Activated CD4-positive, alpha-beta T cell treated with anti-CD3 and anti-CD28 coated beads, Interleukin-2, amount 50 U/mL, for 16 hours (primary cell): Measurements from ENCODE around the gene METTL13.

Experiments used
- DNase-seq: peaks from one replicate; pipeline ENCODE4 v3.0.0-alpha.2; 2020

The METTL13 gene

DNA sequence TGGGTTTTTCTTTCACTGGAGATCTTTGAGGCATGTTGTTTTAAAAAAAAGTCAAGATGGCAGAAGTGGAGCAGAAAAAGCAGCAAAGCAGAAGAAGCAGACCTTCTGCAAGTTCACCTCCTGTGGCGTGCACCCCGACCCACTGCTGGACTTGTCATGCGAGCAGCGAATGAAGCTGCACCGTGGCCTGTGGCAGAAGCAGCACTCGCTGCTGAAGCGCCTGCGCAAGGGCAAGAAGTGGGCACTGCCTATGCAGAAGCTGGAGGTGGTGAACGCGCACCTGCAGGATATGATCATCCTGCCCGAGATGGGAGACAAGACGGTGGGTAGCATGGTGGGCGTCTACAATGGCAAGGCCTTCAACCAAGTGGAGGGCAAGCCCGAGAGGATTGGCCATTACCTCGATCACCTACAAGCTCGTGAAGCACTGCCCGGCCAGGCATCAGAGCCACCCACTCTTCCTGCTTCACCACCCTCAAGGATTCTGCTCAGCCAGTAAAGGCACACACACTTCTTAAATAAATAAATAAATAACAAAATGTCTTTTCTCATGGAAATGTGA is 22.1 kb downstream of the METTL13 start:
- no peak for DNase-seq

DNA sequence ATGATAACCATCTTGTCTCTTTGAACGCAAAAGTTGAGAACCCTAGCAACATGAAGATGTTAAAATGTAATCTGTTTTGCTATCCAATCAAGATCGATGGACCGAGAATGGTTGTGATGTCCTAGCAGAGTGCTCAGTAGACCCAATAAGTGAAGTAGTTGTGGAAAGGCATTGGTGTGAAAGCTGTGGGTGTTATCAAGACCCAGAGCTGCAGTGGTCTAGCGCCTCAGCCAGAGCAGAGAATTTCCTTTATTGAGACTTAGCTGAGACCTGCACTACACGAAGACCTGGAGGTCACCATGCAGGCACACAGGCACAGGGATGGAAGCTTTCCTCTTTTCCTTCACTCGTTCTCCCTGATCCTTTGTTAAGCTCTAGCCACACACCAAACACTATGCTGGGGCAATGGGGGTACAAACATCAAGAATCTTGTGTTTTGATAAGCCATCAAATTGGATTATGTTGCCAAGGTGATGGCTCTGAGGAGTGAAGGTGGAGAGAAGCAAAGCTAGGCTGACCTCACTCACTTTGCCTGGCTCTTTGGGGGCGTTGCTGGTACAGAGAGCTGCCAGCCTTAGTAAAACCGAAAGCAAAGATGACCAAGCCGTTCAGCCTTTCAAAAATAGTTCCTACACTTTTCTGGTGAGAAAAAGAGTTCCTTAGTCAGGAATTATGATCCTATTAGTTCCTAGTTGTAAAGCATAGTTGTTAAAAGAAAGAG is 24.1 kb downstream of the METTL13 start:
- no peak for DNase-seq

DNA sequence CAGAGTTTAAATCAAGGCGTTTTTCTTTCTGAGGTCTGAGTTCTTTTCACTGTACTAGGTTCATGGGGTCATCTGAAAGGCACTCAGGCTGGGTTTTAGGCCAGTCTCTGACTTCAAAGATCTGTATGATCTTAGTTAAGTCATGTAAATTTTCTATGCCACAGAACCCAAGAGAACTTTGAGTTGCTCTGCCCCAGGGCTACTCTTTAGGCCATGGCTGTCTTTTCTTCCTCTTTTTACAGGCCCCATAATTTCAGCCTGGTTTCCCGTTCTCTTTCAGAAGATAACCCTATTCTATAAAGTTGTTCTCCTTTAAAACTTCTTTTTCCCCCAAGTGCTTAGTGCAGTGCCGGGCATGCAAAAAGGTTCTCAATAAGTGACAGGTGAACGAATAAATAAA is 26.1 kb downstream of the METTL13 start:
- DNase-seq = no peak

DNA sequence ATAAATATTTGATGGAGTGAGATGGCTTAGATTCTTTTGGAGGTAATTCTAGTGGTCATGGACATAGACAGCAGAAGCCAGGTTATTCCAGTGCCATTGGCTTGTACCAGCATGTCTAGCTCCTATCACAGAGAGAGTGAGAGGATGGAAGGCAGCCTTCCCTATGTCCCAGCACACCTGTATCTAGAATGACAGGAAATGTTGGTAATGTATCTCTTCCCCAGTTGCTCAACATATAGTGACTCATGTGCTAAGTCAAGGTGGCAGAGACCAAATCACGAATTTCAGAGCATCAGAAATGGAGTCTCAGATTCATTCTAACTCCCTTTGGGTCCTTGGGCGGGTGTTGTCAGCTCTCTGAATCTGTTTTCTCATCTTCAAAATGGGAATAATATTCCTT is 28.4 kb downstream of the METTL13 start:
- no peak for DNase-seq

DNA sequence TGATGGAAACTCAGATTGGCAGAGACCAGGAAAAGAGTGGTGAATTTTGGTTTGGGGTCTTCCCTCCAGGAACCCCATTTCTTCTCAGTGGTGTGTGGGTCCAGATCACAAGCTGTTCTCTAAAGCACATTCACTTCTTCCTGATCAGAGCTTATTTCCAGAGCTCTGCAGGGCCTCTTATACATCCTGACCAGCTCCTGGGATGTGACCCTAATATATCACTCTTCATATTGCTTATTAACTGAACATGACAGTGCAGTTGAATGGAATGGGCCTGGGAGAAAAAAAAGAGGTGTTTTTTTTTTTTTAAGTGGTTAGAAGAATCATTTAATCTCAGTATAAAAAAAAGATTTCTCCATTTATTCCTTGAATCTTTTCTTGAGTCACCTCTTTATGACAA is 30.2 kb downstream of the METTL13 start:
- DNase-seq = no peak

DNA sequence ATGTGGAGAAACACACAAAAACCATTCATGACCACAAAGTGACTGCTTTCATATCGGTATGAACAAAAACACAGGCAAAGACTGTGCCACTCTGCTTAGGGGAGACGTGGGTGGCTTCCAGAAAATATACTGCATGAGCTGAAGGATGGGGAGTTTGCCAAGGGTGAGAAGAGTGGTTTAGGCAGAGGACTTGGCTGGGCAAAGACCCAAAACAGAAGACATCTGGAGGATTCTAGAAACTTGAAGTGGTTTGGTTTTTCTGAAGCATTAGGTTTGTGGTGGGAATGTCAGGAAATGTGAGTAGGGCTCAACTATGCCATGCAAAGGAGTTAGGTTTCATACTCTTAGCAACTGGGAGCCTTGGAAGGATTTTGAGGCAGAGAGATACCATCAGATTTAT is 33.2 kb downstream of the METTL13 start:
- no peak for DNase-seq

DNA sequence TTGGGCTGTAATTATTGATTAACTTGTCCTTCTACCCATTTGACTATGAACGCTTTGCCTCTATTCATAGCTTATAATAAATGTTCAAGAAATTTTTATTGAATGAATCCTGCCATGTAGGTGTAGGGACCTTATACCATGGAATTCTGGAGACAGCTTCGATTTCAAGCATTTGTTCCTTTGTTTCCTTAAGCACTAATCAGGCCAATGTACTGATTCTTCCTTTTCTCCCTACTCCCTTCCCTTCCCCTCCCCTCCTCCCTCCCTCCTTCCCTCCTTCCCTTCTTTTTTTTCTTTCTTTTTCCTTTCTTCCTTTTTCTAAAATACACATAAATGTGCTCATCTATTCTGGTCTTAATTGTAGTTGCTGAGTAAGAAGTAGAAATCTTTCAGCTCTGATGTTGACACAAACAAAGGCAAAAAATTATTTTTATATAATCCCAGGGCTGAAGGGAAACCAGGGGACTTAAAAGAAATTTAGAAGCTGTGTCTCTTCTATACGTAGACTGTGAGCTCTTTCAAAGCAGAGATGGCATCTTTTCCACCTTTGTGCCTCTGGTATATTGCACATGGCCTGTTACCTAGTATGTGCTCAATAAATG is 34.9 kb downstream of the METTL13 start:
- DNase-seq = no peak

DNA sequence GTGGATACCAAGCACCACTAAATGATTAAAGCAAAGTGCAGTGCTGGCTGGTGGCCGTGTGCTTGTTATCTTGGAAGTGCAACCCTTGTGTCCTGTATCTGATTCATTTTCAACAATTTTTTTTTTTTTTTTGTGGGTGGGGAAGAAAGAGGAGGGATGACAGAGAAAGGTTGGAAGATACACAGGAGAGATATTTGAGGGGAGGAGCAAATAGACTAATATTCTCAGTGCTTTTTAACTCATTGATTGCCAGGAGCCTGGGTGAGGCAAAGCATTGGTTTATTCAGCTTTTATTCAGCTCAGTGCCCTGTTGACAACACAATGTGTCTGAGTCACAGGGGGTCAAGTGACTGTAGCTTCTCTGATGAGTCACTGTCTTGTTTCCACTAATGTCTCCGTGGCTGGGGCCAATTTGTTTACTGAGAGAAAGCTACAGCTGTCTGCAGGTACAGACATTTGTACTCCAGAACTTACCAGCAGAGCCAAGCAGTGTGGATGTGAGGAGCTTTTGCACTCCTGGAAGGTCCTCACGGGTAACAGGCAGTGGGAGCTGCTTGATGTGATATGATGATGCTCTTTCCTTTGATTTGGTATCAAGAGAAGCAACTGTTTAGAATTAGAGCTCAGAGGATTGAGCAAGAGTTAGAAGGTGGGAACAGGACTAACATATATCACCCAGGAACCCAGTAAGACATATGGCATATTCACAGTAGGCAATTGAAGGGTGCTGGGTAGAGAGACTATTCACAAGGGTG is 36.2 kb downstream of the METTL13 start:
- peak; percentile 89 for DNase-seq

DNA sequence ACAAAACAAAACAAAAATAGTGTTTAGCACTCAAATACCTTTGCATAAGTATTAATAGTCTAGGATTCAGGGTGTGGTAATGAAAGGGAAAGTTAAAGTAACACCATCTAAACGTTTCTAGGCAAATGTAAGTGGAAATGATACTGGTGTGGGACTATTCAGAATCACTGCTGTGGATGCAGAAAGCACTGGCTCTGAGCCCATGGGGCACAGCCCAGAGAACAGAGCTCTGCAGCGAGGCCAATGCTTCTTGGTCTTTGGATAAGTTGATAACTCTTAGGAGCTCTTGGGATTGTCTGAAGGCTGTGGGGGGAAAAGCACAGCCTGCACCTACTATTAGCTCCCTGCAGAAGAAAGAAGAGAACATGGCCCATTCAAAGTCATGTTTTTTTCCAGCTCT is 38.5 kb downstream of the METTL13 start:
- no peak for DNase-seq

DNA sequence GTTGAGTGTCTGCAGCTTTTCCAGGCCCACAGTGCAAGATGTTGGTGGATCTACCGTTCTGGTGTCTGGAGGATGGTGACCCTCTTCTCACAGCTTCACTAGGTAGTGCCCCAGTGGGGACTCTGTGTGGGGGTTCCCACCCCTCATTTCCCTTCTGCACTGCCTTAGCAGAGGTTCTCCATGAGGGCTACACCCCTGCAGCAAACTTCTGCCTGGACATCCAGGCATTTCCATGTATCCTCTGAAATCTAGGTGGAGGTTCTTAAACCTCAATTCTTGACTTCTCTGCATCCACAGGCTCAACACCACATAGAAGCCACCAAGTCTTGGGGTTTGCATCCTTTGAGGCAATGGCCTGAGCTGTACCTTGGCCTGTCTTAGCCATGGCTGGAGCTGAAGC is 45.5 kb downstream of the METTL13 start:
- DNase-seq = no peak

DNA sequence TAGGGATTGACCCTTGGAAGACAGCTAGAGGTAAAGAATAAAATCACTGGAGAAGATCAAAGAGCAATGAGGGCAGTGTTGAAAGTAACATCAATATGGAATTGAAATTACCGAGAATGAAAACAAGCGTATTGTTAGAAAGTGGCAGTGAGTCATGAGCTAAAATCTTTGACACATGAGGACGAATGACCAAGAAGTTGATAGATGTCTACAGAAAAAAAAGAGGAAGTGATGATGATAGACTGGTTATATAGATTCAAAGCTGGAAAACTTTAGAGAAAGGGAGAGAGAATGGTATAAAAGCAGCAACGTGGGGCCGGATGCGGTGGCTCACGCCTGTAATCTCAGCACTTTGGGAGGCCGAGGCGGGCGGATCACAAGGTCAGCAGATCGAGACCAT is 47.3 kb downstream of the METTL13 start:
- no peak for DNase-seq

DNA sequence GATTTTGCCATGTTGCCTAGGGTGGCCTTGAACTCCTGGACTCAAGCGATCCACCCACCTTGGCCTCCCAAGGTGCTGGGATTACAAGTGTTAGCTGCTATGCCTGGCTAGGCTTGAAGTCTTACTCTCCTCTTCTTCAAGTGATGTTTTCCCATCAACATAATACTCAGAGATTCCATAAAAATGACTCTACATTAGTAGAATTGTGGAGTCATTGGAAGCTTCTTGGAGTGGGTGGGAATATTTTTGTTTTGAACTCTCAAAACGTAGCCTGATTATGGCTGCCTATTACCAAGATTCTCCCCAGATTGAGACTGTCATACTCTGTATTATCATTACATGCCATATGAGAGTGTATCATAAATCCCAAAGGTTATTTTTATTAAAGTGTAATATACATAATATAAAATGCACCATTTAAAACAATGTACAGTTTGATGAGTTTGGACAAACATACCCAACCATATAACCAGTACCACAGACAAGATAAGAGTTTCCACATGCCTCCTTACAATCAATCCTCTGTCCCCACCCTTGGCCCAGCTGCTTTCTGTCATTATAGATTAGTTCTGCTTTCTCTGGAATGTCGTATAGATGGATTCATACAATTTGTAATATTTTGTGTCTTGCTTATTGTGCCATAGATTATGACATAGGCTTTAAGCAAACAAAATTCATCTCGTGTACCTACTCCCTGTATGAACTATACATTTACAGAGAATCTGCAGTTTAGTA is 51.8 kb downstream of the METTL13 start:
- no peak for DNase-seq

DNA sequence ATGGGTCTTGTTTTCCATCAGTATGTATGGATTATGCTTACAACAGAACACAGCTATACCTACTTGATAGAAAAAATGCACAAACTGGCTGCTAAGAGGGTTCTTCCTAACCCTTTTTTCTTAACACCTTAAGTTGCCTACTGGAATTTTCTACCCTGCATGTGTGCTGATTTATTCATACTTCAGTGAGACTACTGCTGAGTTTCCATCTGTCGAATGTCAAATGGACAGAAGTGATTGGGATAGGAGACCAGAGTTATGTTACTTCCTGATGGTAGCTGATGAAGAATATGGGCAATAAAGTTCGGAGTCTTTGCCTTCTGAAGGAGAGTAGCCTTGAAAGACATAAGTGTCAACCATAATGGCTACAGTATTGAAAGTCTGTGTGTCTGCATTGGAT is 53.4 kb downstream of the METTL13 start:
- no peak for DNase-seq

DNA sequence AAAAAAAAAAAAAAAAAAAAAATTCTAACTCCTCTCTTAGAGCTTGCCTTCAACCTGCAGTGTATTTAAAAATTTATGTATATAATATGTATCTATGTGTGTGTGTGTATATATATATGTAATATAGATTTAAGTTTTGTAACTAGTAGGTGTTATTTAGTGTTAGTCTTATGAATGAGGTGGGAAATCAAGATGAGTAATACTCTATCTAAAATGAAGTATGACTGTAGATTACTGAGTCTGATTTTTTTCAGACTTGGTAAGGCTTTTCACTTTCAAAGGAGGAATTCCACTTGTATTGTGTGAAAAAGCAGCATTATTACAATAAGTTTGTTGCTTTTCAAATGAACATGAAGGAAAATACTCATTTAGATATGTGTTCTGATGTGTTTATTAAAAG is 54.4 kb downstream of the METTL13 start:
- no peak for DNase-seq

DNA sequence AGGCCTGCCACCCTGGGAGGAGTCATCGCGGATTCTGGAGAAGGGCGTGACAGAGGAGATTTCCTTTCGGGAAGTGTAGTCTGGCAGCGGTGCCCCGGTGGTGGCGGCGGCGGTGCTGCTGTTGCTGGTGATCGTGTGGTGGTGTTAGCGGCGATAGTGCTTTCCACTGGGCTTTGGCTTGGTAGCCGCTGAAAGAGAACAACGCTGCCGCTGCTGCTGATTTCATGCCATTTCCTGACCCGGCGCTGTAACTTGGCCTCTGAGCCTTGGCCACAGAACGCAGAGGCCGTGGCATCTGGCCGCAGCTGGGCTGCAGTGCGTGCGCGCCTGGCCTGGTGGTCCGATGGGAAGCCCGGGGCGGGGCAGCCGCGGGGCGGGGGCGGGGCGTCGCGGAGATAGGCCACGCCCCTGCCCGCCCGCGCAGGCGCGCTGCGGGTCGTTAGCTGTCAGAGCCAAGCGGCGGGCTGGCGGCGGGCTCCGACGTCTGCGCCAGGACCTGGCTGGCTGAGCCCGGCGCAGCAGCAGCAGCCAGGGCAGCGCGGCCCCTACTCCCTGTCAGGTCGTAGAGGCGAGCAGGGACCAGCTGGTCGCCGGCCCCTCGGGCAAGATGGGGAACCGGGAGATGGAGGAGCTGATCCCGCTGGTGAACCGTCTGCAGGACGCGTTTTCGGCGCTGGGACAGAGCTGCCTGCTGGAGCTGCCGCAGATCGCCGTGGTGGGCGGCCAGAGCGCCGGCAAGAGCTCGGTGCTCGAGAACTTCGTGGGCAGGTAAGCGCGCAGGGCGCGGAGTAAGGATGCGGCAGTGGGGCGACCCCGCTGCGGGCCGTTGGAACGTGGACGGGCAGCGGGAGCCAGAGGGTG is 59.8 kb downstream of the METTL13 start, which contains the start of gene DNM3:
Gene DNM3 (plus strand): TSS at position 449 of the 861 bp plus-strand sequence. CDS start 159 bp downstream, at position 608.
- DNase-seq = peak; percentile 77

DNA sequence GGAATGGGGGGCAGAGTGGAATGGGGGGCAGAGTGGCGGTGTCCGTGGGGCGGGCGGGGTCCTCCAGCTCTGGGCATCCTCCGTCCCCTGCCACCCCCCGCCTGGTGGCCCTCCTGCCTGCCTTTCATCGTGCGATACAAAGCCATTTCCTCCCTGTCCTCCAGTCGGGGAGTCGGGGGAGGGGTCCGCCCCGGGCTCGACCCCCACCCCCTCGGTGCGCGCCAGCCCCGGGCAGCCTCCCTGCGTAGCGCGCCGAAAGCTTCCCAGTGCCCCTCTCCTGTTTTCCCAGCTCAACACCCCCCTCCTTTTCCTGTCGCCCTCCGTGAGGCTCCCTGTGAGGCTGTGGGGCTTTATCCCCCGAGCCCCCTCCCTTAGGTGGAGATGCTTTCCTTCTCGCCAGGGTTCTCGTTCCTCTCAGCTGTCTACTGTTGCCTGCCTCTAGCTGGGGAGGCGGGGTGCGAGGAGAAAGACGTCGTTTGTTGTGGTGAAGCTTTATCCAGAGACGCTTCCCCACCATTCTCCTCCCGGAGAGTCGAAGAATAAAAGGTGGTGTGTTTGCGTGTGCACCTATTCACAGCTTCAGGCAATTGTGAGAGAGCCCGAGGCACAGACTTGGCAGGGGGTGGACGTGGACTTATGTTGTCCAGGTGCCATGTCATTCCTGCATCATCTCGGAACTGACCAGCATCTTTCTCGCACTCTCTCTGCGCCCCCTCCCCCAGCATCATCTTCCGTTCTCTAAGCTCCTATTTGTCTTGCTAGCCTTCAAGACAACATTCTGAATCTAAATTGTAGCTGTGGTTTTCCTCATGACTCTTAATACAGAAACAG is 60.7 kb downstream of the METTL13 start:
- no peak for DNase-seq

DNA sequence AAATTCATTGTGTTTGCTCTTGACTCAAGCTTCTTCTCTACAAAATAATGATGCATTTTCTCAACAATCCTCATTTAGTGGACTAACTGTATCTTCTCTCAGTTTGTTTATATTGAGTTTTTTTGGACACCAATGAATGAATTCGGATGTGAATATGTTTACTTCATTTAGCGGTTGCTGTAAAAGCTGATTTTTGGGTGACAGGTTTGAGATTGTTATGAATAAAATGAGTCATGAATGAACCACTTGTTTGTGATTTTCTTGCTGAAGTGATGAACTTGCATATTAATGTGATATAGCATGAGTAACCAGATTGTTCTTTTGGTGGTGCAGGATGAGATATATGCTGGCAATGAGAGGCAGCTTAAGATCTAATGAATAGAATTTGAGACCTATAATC is 62.9 kb downstream of the METTL13 start:
- no peak for DNase-seq

DNA sequence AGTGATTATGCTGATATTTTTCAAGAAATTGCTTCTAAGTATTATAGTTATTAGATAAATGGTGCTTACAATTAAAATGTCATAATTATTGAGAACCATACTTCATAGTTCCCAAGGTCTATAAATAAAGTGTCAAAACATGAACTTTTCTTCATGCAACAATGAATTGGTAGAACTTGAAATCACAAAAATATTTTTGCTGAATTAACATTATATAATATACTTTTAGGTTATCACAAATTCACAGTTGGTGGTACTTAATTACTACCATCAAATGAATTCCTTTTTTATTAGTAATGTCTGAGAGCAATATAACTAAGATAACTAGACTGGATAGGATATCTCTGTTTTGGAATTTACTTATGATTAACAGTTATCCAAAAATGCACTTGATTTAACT is 64.5 kb downstream of the METTL13 start:
- no peak for DNase-seq
